Measurements from ENCODE around the gene ANKRD63.

ANKRD63 gene

GRCh38 chr15:40257656-40258450 lies 25.0 kb downstream of the ANKRD63 start:
- no peak for DNase-seq

- DNase-seq: peak; percentile 75
Measured at GRCh38 chr15:40256638-40257235, 26.1 kb downstream of the ANKRD63 start.

GRCh38 chr15:40255033-40255432 lies 27.8 kb downstream of the ANKRD63 start:
- DNase-seq: no peak

GRCh38 chr15:40254452-40254851 lies 28.4 kb downstream of the ANKRD63 start:
- no peak for DNase-seq

GRCh38 chr15:40253167-40253790 lies 29.6 kb downstream of the ANKRD63 start:
- DNase-seq: no peak

GRCh38 chr15:40252438-40253166 lies 30.3 kb downstream of the ANKRD63 start:
- DNase-seq: no peak

- no peak for DNase-seq
Measured at GRCh38 chr15:40252141-40252437, 30.8 kb downstream of the ANKRD63 start.

- DNase-seq: no peak
Measured at GRCh38 chr15:40251486-40252140, 31.3 kb downstream of the ANKRD63 start.

- DNase-seq: no peak
Measured at GRCh38 chr15:40250771-40251483, 31.9 kb downstream of the ANKRD63 start.

GRCh38 chr15:40250304-40250656 lies 32.6 kb downstream of the ANKRD63 start:
- DNase-seq: no peak

- DNase-seq: peak; percentile 31
Measured at GRCh38 chr15:40249477-40250303, 33.2 kb downstream of the ANKRD63 start.

- DNase-seq: no peak
Measured at GRCh38 chr15:40248006-40248783, 34.7 kb downstream of the ANKRD63 start.

- no peak for DNase-seq
Measured at GRCh38 chr15:40247406-40247971, 35.4 kb downstream of the ANKRD63 start.

- DNase-seq: no peak
Measured at GRCh38 chr15:40246496-40247280, 36.2 kb downstream of the ANKRD63 start.

GRCh38 chr15:40245666-40246450 lies 37.0 kb downstream of the ANKRD63 start:
- no peak for DNase-seq

- DNase-seq: no peak
Measured at GRCh38 chr15:40244961-40245523, 37.8 kb downstream of the ANKRD63 start.

GRCh38 chr15:40243126-40243810 lies 39.6 kb downstream of the ANKRD63 start:
- DNase-seq: no peak

All from fibroblast of skin of back (primary cell).